IPS-20b (cell line): ENCODE results near the gene RASAL1.
"Not testable (repeated sequence)": the region's sequence is repeated elsewhere in the genome, so short reads cannot be mapped to it uniquely, and the experiment has no call there.

Source experiments
- H3K27ac ChIP-seq: one replicate; pipeline ENCODE4 v1.5.1; 2013; ENCODE audit warnings: low read length
- H3K27me3 ChIP-seq: 2 replicates; pipeline ENCODE4 v1.6.1; 2013; ENCODE audit warnings: mild to moderate bottlenecking, low read length, inconsistent platforms; ENCODE audit not compliant: insufficient read depth
- H3K36me3 ChIP-seq: 2 replicates; pipeline ENCODE4 v1.6.1; 2013; ENCODE audit warnings: low read depth, mild to moderate bottlenecking, inconsistent platforms, low read length, moderate library complexity; ENCODE audit not compliant: insufficient read depth
- H3K4me1 ChIP-seq: 2 replicates; pipeline ENCODE4 v1.6.1; 2013; ENCODE audit warnings: mild to moderate bottlenecking, control low read depth, inconsistent platforms, low read length, moderate library complexity; ENCODE audit not compliant: insufficient read depth
- H3K4me3 ChIP-seq: 2 replicates; pipeline ENCODE4 v1.5.1; 2013; ENCODE audit warnings: mild to moderate bottlenecking, low read length, inconsistent platforms
- H3K9ac ChIP-seq: 2 replicates; pipeline ENCODE4 v1.6.1; 2013; ENCODE audit warnings: low read depth, mild to moderate bottlenecking, inconsistent platforms, low read length, moderate library complexity
- H3K9me3 ChIP-seq: 2 replicates; pipeline ENCODE4 v1.6.1; 2013; ENCODE audit warnings: mild to moderate bottlenecking, low read depth, low read length, inconsistent platforms; ENCODE audit not compliant: insufficient read depth

The RASAL1 gene

DNA sequence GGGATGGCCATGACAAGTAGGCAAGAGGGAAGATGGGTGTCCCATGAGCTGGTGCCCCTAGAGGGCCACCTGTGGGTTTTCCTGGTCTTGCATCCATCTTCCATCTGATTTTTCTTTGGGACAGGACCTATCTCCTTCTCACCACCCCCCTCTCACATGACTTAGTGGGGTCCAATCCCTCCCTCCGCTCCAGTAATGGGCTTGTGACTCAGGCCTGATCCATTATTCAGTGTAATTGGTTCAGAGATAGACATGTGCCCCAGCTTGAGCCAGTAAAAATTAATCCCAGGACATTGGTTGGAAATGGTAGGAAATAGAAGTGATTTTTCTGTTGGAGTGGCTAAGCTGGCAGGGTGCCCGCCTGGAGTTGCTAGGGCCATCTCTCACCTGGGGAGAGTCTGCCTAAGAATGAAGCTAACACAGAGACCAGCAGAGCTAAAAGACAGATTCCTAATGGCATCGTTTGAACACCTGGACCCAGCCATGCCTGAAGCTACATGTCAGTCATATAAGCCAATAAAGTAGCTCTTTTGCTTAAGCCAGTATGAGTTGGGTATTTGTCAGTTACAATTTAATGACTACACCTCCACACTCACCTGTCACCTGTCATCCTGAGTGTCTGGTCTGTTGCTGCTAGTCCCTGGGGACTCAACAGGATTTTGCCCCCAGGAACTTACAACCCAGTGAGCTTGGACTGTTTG is 14.7 kb downstream of the RASAL1 start:
- no peaks in the 10 kb centered on the region for H3K27me3 ChIP-seq
- no peak overlapping the region for H3K9ac ChIP-seq
- no peak overlapping the region for H3K4me3 ChIP-seq
- H3K4me1 ChIP-seq = 0 out of 2 replicates have a peak, but pooled peaks cover 2% of the 10 kb centered on the region
- H3K27ac ChIP-seq = no peak overlapping the region
- no peaks in the 10 kb centered on the region for H3K9me3 ChIP-seq
- no peaks in the 10 kb centered on the region for H3K36me3 ChIP-seq

DNA sequence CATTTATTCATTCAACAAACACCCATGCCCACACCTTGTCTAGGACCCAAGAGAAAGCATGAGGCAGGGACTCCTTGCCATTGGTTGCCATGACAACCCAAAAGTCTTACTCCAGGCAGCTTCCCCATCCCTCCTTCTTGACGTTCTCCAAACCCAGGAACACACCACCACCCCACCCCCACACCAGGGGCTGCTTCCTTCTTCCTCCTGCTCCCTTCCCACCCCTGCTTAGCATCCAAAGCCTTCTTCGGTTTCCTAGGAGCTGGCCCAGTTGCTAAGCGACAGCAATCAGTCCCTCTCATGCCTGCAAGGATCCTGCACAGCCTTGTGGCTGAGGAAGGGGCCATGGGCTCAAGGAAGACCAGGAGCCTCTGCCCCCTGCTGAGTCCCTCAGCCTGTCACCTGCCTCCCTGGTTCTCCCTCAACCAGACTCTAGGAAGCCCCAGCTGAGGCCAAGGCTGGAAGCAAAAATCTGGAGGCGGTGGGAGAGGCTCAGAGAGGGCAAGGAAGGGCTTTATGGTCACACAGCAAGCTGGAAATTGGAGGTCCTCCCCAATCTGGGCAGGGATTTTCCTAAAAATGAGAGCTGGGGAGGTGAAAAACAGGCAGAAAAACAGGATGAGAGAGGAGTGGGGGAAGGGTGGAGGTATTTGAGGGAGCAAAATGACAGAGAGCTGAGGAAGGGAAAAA is 15.4 kb downstream of the RASAL1 start:
- Histone ChIP-seq H3K9ac (no peak overlapping the region), H3K36me3 (no peaks in the 10 kb centered on the region), H3K4me1 (0 out of 2 replicates have a peak, but pooled peaks cover 2% of the 10 kb centered on the region)

DNA sequence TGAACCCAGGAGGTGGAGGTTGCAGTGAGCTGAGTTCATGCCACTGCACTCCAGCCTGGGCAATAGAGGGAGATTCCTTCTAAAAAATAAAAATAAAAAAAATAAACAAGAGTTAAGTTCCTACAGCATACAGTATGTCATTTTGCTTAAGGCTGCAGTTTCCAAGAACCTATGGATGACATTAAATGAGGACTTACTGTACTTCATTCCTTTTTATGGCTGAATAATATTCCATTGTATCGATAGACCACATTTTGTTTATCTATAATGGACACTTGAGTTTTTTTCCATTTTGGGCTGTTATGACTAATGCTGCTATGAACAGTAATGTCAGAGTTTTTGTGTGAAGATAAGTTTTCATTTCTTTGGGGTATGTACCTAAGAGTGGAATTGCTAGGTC is 17.4 kb downstream of the RASAL1 start:
- Histone ChIP-seq H3K9me3 (no peaks in the 10 kb centered on the region), H3K4me1 (0 out of 2 replicates have a peak, but pooled peaks cover 2% of the 10 kb centered on the region), H3K4me3 (no peak overlapping the region), H3K9ac (no peak overlapping the region), H3K36me3 (no peaks in the 10 kb centered on the region), H3K27me3 (no peaks in the 10 kb centered on the region), H3K27ac (no peak overlapping the region)

More for the DNA sequence above, 15.4 kb downstream of the RASAL1 start:
- Histone ChIP-seq H3K9me3 (no peaks in the 10 kb centered on the region), H3K27me3 (no peaks in the 10 kb centered on the region), H3K4me3 (no peak overlapping the region), H3K27ac (no peak overlapping the region)

DNA sequence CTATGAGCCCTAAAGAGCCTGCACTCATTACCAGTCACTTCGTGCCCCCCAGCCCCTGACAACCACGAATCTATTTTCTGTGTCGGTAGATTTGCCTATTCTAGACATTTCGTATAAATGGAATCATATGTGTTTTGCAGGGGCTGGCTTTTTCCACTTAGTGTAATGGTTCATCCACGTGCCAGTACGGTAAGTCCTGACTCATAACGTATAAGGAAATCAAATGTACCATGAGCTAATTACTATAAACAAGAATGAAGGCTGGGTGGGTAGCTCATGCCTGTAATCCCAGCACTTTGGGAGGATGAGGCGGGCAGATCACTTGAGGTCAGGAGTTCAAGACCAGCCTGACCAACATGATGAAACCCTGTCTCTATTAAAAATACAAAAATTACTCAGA is 17.9 kb downstream of the RASAL1 start:
- not testable (repeated sequence) for H3K9ac ChIP-seq, H3K27ac ChIP-seq, H3K9me3 ChIP-seq, H3K27me3 ChIP-seq, H3K4me3 ChIP-seq, H3K4me1 ChIP-seq, H3K36me3 ChIP-seq

DNA sequence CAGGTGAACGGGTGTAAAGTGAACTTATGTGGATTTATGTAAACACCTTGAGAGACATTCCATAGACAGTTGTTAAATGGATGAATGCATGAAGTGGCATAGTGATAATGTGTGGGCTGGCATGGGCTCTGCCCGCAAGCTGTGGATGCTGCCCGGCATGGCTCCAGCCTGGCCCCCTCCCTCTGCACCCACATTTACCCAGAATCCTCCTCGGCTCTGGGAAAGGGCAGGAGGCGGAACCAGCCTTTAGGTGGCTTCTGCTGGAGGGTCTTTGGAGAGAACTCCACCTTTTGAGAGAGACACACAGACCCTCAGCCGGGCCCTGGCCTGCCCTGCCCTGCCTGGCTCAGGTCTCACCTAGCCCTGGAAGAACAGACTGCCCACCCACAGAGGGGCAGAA is 18.7 kb downstream of the RASAL1 start:
- no peak overlapping the region for H3K4me3 ChIP-seq
- no peaks in the 10 kb centered on the region for H3K9me3 ChIP-seq
- H3K9ac ChIP-seq = no peak overlapping the region
- H3K4me1 ChIP-seq = 0 out of 2 replicates have a peak, but pooled peaks cover 2% of the 10 kb centered on the region
- no peaks in the 10 kb centered on the region for H3K36me3 ChIP-seq
- H3K27me3 ChIP-seq = no peaks in the 10 kb centered on the region
- no peak overlapping the region for H3K27ac ChIP-seq

DNA sequence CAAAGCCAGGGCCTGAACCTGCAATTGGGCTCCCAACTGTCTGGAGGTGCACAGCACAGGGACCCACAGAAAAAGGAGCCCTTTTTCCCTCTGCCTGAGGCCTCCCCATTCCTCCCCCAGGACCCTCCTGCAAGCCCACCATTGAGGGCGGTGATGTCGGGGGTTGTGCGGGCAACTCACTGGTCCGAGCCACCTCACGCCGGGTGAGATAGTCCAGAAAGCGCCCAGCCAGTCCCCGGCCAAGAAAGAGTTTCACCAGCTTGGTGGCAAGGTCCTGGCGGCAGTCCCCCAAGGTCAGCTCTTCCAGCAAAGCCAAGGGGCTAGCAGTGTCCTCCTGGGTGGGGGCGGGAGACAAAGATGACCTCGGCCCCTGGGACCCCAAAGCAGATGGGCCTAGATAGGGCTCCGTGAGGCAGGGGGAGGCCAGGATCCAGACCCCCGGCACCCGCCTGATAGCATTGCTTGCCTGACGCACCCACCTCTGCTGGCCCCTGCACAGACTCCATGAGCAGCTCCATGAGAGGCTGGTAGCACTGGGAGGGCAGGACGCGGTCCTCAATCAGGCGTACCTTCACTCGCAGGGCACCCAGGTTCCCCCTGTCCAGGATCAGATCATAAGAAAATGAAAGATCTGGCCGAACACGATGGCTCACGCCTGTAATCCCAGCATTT is 20.0 kb downstream of the RASAL1 start:
- H3K4me1 ChIP-seq = 0 out of 2 replicates have a peak, but pooled peaks cover 2% of the 10 kb centered on the region
- H3K27ac ChIP-seq = no peak overlapping the region
- no peaks in the 10 kb centered on the region for H3K36me3 ChIP-seq
- no peak overlapping the region for H3K9ac ChIP-seq
- no peaks in the 10 kb centered on the region for H3K27me3 ChIP-seq
- no peak overlapping the region for H3K4me3 ChIP-seq
- no peaks in the 10 kb centered on the region for H3K9me3 ChIP-seq

DNA sequence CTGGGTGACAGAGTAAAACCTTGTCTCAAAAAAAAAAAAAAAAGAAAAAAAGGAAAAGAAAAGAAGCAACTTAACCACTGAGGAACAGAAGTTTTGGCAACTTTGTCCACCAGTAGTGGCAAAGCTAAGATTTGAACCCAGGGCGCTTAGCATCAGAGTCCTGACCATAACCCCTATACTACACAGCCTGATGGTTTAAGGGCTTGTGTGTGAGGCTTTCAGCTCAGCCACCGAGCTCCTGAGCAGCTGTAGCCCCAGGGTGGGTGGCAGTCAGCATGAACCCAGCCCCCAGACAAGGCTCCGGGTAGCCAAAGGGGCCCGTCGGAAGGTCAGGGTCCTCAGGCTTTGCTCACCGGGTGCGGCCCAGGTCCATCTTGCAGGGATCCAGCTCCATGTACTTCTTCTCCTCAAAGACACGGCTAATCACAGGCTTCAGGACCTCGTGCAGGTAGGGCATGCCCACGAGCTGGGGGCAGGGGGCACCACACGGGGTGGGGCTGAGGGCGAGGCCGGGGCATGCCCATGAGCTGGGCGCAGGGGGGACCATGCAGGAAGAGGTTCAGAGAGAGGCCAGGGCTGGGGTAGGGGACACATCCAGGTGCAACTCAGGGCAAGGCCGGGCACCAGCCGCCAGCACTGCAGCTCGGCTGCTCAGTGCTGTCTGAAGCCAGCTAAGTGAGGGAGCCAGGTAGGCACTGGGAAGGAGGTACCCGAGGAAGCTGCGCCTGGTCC is 20.9 kb downstream of the RASAL1 start:
- H3K4me3 ChIP-seq = no peak overlapping the region
- no peak overlapping the region for H3K27ac ChIP-seq
- H3K36me3 ChIP-seq = no peaks in the 10 kb centered on the region
- H3K27me3 ChIP-seq = no peaks in the 10 kb centered on the region
- no peaks in the 10 kb centered on the region for H3K9me3 ChIP-seq
- no peak overlapping the region for H3K9ac ChIP-seq
- H3K4me1 ChIP-seq = no peaks in the 10 kb centered on the region

DNA sequence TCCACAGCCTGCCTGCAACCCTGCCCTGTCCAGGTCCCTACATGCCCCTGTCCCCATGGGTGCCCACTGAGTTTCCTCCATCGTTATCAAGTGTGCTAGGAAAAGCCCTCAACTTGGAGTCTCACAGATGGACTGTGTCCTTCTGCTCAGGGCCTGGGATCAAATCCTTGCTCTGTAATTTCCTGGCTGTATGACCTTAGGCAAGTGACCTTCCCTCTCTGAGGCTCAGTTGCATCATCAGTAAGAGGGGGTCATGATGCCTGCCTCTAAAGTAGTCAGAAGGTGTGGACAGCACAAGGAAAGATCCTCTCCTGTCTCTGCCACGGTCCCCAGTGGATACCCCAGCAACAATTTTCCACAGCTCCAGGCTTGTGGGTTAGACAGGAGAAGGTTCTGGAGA is 22.2 kb downstream of the RASAL1 start:
- Histone ChIP-seq H3K4me3 (no peak overlapping the region), H3K27me3 (no peaks in the 10 kb centered on the region), H3K9me3 (no peaks in the 10 kb centered on the region), H3K4me1 (no peaks in the 10 kb centered on the region), H3K36me3 (no peaks in the 10 kb centered on the region), H3K9ac (no peak overlapping the region), H3K27ac (no peak overlapping the region)

DNA sequence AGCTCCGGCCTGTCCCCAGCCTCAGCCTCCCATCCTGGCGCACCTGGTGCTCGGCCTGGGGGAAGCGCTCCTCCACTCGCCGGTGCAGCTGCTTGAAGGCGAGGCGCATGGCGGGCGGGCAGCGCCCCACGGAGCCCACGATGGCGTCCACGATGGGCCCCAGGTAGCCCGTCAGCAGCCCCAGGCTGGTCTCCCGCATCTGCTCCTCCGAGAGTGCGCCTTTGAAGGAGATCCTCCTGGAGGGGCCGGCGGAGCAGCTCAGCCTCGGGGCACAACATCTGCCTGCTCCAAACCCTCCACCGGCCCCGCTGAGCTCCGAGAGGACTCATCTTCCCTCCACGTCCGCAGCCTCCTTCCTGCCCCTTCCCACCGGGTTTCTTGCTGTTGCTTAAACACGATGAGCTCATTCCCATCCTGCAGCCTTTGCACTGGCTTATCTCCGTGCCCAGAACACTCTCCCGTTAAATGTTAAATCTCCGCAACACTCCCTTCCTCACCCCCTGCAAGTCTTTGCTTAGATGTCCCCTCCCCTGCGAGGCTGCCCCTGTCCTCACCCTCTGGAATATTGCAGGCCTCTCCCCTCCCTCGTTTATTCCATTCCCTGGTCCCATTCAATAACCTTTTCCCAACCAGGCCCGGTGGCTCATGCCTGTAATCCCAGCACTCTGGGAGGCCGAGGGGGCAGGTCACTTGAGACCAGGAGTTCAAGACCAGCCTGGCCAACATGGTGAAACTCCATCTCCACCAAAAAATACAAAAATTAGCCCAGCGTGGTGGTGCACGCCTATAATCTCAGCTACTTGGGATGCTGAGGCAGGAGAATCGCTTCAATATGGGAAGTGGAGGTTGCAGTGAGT is 23.3 kb downstream of the RASAL1 start:
- H3K27ac ChIP-seq = no peak overlapping the region
- no peaks in the 10 kb centered on the region for H3K4me1 ChIP-seq
- no peaks in the 10 kb centered on the region for H3K9me3 ChIP-seq
- H3K9ac ChIP-seq = no peak overlapping the region
- no peak overlapping the region for H3K4me3 ChIP-seq
- no peaks in the 10 kb centered on the region for H3K36me3 ChIP-seq
- H3K27me3 ChIP-seq = no peaks in the 10 kb centered on the region

DNA sequence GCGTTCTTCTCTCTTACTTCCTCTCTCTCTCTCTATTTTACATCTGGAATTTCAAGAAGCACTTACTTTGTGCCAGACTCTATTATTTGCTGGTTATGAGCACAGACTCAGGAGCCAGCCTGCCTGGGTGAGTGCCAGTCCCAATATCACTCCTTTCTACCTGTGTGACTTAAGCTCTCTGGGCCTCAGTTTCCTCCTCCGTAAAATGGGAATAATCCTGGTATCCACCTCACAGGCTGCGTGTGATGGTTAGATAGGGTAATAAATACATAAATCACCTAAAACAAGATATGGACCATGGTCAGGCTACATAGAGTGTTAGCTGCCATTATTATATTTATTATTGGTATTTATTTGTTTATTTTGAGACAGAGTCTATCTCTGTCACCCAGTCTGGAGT is 24.3 kb downstream of the RASAL1 start:
- no peaks in the 10 kb centered on the region for H3K4me1 ChIP-seq
- H3K27ac ChIP-seq = no peak overlapping the region
- H3K9ac ChIP-seq = no peak overlapping the region
- no peaks in the 10 kb centered on the region for H3K9me3 ChIP-seq
- no peaks in the 10 kb centered on the region for H3K36me3 ChIP-seq
- H3K4me3 ChIP-seq = no peak overlapping the region
- no peaks in the 10 kb centered on the region for H3K27me3 ChIP-seq
